Measurements from ENCODE around the gene MEIKIN.

The MEIKIN gene

GRCh38 chr5:131790550-131790949 lies 154.9 kb downstream of the MEIKIN start:
- no peaks in the 10 kb centered on the region for H3K9me3 ChIP-seq (ENCODE audit: insufficient read depth, low read length)
- no peak overlapping the region for H3K4me3 ChIP-seq (ENCODE audit: insufficient read length, low read depth)
- no peaks in the 10 kb centered on the region for H3K27me3 ChIP-seq (ENCODE audit: insufficient read depth, insufficient read length)
- H3K4me1 ChIP-seq (ENCODE audit: insufficient read depth, insufficient read length): no peaks in the 10 kb centered on the region
- DNase-seq (ENCODE audit: low read depth, low spot score): no peak
- TF ChIP-seq SUZ12 (IDR thresholded peaks at IDR 0.05; ENCODE audit: extremely low read depth, insufficient read depth, insufficient read length) (no peak), ZNF274 (IDR thresholded peaks at IDR 0.05; ENCODE audit: low read depth, low read length) (no peak), YY1 (IDR thresholded peaks at IDR 0.05; ENCODE audit: insufficient read depth, insufficient read length) (no peak)
- no peaks in the 10 kb centered on the region for H3K36me3 ChIP-seq (ENCODE audit: insufficient read depth, insufficient read length, low read length)
- H3K9ac ChIP-seq (ENCODE audit: insufficient read length, low read depth): no peak overlapping the region

GRCh38 chr5:131789765-131790164 lies 155.7 kb downstream of the MEIKIN start:
- TF ChIP-seq SUZ12 (IDR thresholded peaks at IDR 0.05; ENCODE audit: extremely low read depth, insufficient read depth, insufficient read length) (no peak), ZNF274 (IDR thresholded peaks at IDR 0.05; ENCODE audit: low read depth, low read length) (no peak)
- no peak for DNase-seq (ENCODE audit: low read depth, low spot score)
- Histone ChIP-seq H3K4me3 (ENCODE audit: insufficient read length, low read depth) (no peak overlapping the region), H3K9me3 (ENCODE audit: insufficient read depth, low read length) (no peaks in the 10 kb centered on the region), H3K36me3 (ENCODE audit: insufficient read depth, insufficient read length, low read length) (no peaks in the 10 kb centered on the region), H3K9ac (ENCODE audit: insufficient read length, low read depth) (no peak overlapping the region), H3K4me1 (ENCODE audit: insufficient read depth, insufficient read length) (no peaks in the 10 kb centered on the region), H3K27me3 (ENCODE audit: insufficient read depth, insufficient read length) (no peaks in the 10 kb centered on the region)

GRCh38 chr5:131787736-131788135 lies 157.7 kb downstream of the MEIKIN start:
- TF ChIP-seq SUZ12 (IDR thresholded peaks at IDR 0.05; ENCODE audit: extremely low read depth, insufficient read depth, insufficient read length): no peak
- TF ChIP-seq YY1 (IDR thresholded peaks at IDR 0.05; ENCODE audit: insufficient read depth, insufficient read length): no peak

DNA sequence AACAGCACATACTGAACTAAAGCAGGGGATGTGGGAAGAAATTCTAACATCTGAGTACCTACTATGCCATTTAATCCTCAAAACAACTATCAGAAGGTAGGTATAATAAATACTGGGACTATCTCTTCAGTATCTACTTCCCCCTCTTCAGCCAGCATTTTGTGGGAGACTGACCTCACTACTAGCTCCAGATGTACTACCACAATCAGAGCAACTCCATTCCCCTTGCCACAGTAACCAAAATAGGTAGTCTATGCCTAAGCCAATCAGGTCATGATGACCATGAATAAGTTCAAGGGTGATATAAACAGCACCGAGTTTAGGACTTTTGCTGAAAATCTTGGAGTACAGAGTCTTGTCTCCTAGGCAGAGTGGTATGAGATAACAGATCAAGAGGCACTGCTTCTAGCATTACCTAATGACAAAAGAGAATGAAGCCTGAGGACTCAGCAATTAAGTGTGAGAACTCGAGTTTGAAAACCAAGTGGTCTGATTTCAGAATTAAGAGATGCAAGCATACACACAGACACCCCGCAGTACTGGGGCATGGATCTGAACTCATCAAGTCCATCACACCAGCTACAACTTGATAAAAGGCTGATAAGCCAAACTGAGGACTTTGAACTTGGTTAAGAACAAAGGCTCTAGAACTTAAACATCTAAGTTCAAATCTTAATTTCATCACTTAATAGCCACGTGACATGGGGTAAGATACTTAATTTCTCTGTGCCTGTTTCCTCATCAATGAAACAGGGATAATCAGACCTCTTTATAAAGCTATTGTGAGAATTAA lies 158.4 kb downstream of the MEIKIN start:
- Histone ChIP-seq H3K4me3 (ENCODE audit: insufficient read length, low read depth) (no peak overlapping the region), H3K4me1 (ENCODE audit: insufficient read depth, insufficient read length) (no peaks in the 10 kb centered on the region), H3K27me3 (ENCODE audit: insufficient read depth, insufficient read length) (no peaks in the 10 kb centered on the region), H3K9ac (ENCODE audit: insufficient read length, low read depth) (no peak overlapping the region), H3K9me3 (ENCODE audit: insufficient read depth, low read length) (no peaks in the 10 kb centered on the region), H3K36me3 (ENCODE audit: insufficient read depth, insufficient read length, low read length) (no peaks in the 10 kb centered on the region)
- no peak for TF ChIP-seq SUZ12 (IDR thresholded peaks at IDR 0.05; ENCODE audit: extremely low read depth, insufficient read depth, insufficient read length)
- no peak for TF ChIP-seq YY1 (IDR thresholded peaks at IDR 0.05; ENCODE audit: insufficient read depth, insufficient read length)
- no peak for TF ChIP-seq ZNF274 (IDR thresholded peaks at IDR 0.05; ENCODE audit: low read depth, low read length)
- no peak for DNase-seq (ENCODE audit: low read depth, low spot score)

More at GRCh38 chr5:131787736-131788135, 157.7 kb downstream of the MEIKIN start:
- no peak for DNase-seq (ENCODE audit: low read depth, low spot score)
- H3K27me3 ChIP-seq (ENCODE audit: insufficient read depth, insufficient read length): no peaks in the 10 kb centered on the region
- H3K4me3 ChIP-seq (ENCODE audit: insufficient read length, low read depth): no peak overlapping the region
- no peaks in the 10 kb centered on the region for H3K9me3 ChIP-seq (ENCODE audit: insufficient read depth, low read length)
- no peaks in the 10 kb centered on the region for H3K4me1 ChIP-seq (ENCODE audit: insufficient read depth, insufficient read length)
- H3K36me3 ChIP-seq (ENCODE audit: insufficient read depth, insufficient read length, low read length): no peaks in the 10 kb centered on the region
- no peak overlapping the region for H3K9ac ChIP-seq (ENCODE audit: insufficient read length, low read depth)

DNA sequence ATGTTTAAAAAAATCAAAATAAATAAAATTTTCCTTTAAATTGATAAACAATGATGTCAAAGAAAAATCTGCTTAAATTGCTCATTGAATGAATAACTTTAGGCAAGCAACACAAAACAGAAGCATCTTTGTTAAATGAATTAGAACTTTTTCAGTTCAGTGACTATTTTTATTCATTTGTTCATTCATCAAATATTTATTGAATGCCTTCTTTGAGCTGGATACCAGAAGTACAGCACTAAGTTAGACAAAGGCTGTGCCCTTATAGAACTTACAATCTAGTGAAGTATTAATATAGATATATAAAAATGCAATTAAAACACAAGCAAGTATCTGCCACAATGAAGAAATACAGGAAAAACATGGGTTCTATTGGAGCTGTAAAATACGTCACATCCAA lies 159.4 kb downstream of the MEIKIN start:
- Histone ChIP-seq H3K36me3 (ENCODE audit: insufficient read depth, insufficient read length, low read length) (no peaks in the 10 kb centered on the region), H3K4me3 (ENCODE audit: insufficient read length, low read depth) (no peak overlapping the region), H3K4me1 (ENCODE audit: insufficient read depth, insufficient read length) (no peaks in the 10 kb centered on the region), H3K9ac (ENCODE audit: insufficient read length, low read depth) (no peak overlapping the region), H3K9me3 (ENCODE audit: insufficient read depth, low read length) (no peaks in the 10 kb centered on the region), H3K27me3 (ENCODE audit: insufficient read depth, insufficient read length) (no peaks in the 10 kb centered on the region)
- TF ChIP-seq YY1 (IDR thresholded peaks at IDR 0.05; ENCODE audit: insufficient read depth, insufficient read length) (no peak), ZNF274 (IDR thresholded peaks at IDR 0.05; ENCODE audit: low read depth, low read length) (no peak), SUZ12 (IDR thresholded peaks at IDR 0.05; ENCODE audit: extremely low read depth, insufficient read depth, insufficient read length) (no peak)
- DNase-seq (ENCODE audit: low read depth, low spot score): no peak

DNA sequence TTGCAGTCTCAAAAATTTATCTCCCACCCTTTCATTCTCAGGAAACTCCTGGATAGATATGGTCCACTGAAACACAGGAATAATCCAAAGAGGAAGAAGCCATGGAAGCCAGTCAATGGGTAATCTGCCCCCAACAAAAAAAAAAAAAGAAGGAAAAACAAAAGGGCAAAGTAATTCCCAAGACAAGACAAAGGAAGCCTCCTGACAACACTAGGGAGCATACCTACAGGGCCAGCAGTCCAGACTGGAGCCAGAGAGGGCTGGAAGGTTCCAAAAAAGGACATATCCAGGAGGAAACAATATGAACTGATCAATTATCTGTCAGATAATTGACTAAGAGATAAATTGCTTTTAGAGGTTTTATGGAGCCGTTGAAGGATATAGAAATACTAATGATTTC lies 161.6 kb downstream of the MEIKIN start:
- Histone ChIP-seq H3K27me3 (ENCODE audit: insufficient read depth, insufficient read length) (no peaks in the 10 kb centered on the region), H3K9me3 (ENCODE audit: insufficient read depth, low read length) (no peaks in the 10 kb centered on the region), H3K9ac (ENCODE audit: insufficient read length, low read depth) (no peak overlapping the region), H3K36me3 (ENCODE audit: insufficient read depth, insufficient read length, low read length) (no peaks in the 10 kb centered on the region), H3K4me3 (ENCODE audit: insufficient read length, low read depth) (no peak overlapping the region), H3K4me1 (ENCODE audit: insufficient read depth, insufficient read length) (no peaks in the 10 kb centered on the region)
- DNase-seq (ENCODE audit: low read depth, low spot score): no peak
- TF ChIP-seq ZNF274 (IDR thresholded peaks at IDR 0.05; ENCODE audit: low read depth, low read length) (no peak), YY1 (IDR thresholded peaks at IDR 0.05; ENCODE audit: insufficient read depth, insufficient read length) (no peak), SUZ12 (IDR thresholded peaks at IDR 0.05; ENCODE audit: extremely low read depth, insufficient read depth, insufficient read length) (no peak)

- DNase-seq (ENCODE audit: low read depth, low spot score): no peak
- Histone ChIP-seq H3K4me1 (ENCODE audit: insufficient read depth, insufficient read length) (no peaks in the 10 kb centered on the region), H3K27me3 (ENCODE audit: insufficient read depth, insufficient read length) (no peaks in the 10 kb centered on the region), H3K9me3 (ENCODE audit: insufficient read depth, low read length) (no peaks in the 10 kb centered on the region), H3K36me3 (ENCODE audit: insufficient read depth, insufficient read length, low read length) (no peaks in the 10 kb centered on the region), H3K9ac (ENCODE audit: insufficient read length, low read depth) (no peak overlapping the region), H3K4me3 (ENCODE audit: insufficient read length, low read depth) (no peak overlapping the region)
- no peak for TF ChIP-seq YY1 (IDR thresholded peaks at IDR 0.05; ENCODE audit: insufficient read depth, insufficient read length)
- TF ChIP-seq SUZ12 (IDR thresholded peaks at IDR 0.05; ENCODE audit: extremely low read depth, insufficient read depth, insufficient read length): no peak
- TF ChIP-seq ZNF274 (IDR thresholded peaks at IDR 0.05; ENCODE audit: low read depth, low read length): no peak
Observed at GRCh38 chr5:131783357-131783756, 162.1 kb downstream of the MEIKIN start.

All from NT2/D1 (cell line).